Neural progenitor cell (in vitro differentiated cells): ENCODE measurements around the gene FMN1.

Experiments used
- EZH2 ChIP-seq: fragments of 200-600 bp; sonication (generic); IDR thresholded peaks from 2 replicates; pipeline ENCODE4 v1.6.1; 2017; ENCODE audit warnings: antibody characterized with exemption, mild to moderate bottlenecking, moderate library complexity
- EZH2phosphoT487 ChIP-seq: fragments of 200-600 bp; sonication (generic); IDR thresholded peaks from 2 replicates; pipeline ENCODE4 v1.6.1; 2017; ENCODE audit warnings: antibody characterized with exemption
- TF ChIP-seq, protein P1 (sequence below): fragments of 200-600 bp; sonication (generic); IDR thresholded peaks from 2 replicates; pipeline ENCODE4 v1.5.1; 2017; ENCODE audit warnings: antibody characterized with exemption, mild to moderate bottlenecking

DNA sequence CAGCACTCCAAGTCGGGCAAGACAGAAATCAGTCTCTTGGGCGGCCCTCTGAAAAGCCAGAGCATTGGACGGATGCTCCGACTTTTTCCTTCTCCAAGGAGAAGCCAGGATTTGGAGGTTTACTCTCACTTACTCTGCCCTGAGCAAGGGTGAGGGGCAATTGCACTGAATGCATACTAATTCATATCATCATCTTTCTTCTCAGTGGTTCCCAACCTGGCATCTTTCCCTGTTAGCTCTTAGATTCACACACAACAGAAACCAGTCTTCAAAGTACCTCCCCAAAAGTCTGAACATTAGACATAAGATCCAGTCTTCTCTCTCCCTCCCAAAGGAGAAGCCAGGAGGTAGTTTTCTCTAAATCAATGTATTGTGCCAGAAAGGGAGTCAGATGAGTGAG is 257.5 kb downstream of the FMN1 start:
- TF ChIP-seq, protein P1, sequence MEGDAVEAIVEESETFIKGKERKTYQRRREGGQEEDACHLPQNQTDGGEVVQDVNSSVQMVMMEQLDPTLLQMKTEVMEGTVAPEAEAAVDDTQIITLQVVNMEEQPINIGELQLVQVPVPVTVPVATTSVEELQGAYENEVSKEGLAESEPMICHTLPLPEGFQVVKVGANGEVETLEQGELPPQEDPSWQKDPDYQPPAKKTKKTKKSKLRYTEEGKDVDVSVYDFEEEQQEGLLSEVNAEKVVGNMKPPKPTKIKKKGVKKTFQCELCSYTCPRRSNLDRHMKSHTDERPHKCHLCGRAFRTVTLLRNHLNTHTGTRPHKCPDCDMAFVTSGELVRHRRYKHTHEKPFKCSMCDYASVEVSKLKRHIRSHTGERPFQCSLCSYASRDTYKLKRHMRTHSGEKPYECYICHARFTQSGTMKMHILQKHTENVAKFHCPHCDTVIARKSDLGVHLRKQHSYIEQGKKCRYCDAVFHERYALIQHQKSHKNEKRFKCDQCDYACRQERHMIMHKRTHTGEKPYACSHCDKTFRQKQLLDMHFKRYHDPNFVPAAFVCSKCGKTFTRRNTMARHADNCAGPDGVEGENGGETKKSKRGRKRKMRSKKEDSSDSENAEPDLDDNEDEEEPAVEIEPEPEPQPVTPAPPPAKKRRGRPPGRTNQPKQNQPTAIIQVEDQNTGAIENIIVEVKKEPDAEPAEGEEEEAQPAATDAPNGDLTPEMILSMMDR, result no peak
- TF ChIP-seq EZH2phosphoT487, result no peak
- no peak for TF ChIP-seq EZH2
